HG02798 (cell line): ENCODE measurements around the gene BTBD2.

ENCODE experiments used
- ATAC-seq: cut with Tn5 transposase; IDR thresholded peaks from one replicate; pipeline ENCODE4 v1.9.1; 2021; ENCODE audit warnings: mild to moderate bottlenecking; ENCODE audit not compliant: unreplicated experiment, poor library complexity

Gene BTBD2

DNA sequence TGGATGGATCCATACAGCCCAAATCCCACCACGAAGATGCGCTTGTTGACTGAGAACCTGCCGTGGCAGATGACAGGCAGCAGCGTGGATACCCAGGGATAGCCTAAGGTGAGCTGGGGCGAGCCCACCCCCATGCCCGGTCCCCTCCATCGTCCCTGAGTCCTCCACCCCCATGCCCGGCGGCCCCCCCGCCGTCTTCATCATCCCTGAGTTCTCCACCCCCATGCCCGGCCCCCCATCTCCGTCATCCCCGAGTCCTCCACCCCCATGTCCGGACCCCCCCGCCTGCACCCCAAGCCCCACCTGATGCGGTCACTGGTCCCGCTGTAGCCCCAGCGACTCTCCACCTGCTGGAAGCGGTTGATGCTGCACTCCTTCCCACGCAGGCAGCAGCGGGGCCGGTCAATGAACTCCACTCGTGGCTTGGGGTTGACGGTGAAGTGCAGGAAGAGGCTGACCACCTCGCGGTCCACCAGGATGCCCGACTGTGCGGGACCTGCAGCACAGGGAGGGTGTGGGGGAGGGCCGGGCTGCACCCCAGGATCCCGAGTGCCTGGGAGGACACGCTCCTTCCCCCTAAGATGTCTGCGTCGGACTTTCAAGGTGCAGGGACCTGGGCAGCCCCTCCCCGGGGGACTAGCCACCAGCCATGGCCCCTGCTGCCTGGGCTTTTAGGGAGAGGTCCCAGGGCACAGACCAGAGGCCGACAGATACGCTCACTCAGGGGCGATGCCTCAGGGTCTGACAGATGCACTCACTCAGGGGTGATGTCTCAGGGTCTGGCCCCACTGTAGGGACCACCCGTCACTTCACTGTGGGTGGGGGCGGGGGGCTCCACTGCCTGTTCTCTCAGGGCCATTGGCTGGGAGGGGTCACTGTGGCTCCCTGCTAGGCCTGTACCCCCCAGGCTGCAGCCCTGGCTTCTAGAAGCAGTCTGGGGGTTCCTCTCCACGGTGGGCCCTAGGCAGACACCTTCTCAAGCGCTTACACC is 28.0 kb downstream of the BTBD2 start:
- no peak for ATAC-seq

DNA sequence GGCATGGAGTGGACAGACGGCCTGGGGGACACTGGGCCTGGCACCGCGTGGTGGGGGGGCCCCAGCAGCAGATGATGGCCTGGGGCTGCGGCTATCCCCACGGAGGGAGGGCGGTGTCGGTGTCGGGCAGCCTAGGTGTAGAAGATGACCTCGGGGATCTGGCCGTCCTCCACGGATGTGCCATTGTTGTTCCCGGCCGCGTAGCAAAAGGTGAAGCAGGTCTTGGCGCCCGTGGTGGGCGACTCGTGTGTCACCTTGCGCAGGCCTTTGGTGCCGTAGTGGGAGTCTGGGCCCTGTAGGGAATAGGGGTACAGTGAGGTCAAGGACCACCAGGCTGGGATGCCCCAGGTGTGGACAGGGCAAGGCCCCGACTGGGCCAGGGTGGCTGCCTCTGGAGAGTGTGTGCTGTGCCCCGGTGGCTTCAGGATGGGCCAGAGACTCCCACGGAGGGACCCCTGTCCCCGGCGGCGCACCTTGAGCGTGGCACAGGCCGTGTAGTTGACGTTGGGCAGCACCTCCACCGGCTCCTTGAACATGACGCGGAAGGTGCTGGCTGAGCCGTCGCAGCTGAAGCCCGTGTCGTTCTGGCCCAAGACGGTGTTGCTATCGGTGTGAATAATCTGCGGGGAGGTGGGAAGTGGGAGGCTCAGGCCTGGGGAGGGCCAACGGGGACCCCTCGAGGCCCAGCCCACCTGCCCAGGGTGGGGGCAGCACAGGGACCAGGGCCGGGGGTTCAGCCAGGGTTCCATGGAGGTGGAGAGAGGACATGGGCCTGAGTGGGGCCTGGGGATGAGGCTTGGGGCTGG is 29.0 kb downstream of the BTBD2 start:
- no peak for ATAC-seq

DNA sequence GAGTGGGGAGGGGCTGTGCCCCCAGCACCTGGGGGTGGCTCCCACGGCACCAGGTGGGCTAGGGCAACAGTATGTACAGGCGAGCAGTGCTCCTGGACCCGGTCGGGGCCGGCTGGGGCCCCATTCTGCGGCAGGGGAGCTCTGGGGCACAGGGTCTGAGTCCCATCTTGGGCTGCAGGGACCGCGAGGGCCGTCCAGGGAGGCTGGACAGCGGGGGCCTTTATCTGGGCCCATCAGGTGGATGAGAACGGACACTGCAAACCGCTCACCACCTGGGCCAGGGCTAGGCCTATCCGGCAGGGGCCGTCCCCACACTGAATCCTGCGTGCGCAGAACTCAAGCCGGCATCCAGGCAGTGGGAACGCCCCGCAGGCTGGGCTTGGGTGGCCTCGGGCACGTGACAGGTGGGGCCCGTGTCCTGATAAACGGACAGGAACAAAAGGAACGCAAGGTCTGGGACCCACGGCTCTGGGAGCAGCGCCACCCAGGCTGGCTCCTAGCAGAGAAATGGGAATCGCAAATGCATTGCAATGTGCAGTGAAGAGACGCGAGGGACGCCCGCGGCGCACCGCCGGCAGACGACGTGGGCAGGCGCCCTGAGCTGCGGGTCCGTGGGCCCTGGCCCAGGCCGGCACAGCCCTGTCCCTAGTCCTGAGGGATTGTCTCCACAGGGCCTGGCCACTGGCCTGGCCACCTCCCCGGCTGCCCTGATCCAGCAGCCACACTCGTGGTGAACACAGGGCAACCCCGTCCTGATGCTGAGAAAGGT is 29.7 kb downstream of the BTBD2 start:
- ATAC-seq: no peak

DNA sequence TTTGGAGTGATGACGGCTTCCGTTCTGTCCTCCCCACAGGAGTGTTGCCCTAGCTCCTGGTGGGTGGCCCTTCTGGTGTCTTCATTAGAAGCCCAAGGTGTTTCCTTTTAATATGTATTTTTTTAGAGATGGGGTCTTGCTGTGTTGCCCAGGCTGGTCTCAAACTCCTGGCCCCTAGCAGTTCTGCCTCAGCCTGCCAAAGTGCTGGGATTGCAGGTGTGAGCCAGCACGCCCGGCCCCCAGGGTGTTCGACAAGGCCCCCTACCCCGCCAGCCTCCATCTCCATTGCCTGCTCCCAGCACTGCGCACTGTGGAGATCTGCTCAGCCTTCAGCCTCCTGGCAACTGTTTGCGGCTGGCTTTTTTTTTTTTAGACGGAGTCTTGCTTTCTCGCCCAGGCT is 31.2 kb downstream of the BTBD2 start:
- ATAC-seq: no peak

DNA sequence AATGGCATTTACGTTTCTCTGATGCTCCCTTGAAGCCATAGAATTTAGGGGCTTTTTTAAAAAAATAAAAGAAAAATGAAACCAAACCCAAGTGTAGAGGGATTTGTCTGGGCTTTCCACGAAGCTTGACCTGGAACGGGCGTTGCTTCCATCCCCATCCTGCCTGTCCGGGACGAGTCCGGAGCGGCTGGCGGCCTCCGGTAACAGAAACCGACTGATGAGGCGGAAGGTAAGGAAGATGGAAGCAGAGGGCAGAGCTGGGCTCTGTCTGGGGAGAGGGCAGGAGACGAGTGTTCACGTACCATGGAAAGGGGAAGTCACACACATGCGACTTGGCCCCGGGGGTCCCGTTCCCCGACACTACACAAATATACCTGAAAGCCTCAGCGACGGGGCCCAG is 34.3 kb downstream of the BTBD2 start:
- ATAC-seq: no peak

DNA sequence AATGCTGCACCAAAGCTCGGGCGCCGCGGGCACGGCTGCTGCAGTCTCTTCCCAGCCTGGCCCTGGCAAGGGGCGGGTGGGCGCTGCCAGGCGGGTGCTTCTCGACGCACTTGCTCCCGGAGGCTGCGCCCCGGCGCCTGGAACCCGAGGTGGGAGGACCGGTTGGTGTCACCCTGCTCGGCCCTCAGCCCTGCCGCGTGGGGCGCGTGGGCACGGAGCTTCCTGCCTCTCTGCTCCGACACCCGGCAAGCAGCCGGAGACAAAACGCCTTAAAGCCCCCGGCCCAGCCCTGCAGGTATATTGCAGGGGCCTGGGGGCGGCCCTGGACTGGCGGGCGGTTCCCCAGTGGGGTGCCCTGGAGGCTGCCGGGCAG is 34.7 kb downstream of the BTBD2 start:
- ATAC-seq: no peak

DNA sequence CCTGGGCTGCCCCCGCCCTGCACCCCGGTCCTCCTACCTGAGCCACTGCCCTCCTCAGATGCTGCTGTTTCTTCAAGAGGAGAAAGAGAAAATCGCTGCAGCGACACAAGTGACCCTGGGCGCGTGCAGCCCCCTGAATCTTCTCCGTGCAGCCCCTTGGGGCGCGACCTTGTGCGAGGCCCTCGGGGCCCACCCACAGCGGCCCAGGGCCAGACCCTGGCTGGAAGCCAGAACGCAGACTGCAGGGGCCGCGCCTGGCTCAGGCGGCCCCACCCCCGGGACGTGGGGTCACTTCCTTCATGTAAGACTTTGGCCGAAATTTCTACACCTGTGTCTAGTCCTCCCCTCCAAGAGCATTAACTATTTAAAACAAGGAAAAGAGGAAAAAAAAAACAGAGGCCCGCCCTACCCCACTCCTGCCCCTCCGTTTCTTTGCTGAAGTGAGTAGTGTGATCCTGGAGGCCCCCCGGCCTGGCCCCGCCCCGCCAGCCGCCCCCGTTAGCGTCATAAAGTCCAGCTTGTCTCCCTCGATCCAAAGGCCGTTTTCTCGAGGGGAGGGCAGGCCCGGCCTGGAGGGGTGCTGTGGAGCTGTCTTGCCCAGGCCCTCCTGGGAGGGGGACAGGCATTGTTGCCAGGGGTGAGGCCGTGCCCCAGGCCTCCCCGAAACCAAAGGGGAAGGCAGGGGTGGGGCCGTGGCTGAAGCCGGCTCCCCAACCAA is 35.3 kb downstream of the BTBD2 start:
- ATAC-seq: no peak

DNA sequence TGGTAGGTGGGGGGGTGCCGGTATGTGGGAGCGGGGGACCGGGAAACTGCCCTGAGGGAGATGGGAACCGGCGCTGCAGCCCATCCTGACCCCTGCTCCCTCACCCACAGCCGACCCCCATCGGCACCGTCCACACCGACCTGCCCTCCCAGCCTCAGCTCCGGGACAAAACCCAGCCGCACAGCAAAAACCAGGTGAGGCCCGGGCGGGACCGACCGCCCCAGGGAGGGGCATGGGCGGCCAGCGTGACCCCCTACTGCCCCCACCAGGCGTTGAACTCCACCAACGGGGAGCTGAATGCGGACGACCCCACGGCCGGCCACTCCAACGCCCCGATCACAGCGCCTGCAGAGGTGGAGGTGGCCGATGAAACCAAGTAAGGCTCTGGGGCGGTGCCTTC is 35.9 kb downstream of the BTBD2 start:
- ATAC-seq: no peak

DNA sequence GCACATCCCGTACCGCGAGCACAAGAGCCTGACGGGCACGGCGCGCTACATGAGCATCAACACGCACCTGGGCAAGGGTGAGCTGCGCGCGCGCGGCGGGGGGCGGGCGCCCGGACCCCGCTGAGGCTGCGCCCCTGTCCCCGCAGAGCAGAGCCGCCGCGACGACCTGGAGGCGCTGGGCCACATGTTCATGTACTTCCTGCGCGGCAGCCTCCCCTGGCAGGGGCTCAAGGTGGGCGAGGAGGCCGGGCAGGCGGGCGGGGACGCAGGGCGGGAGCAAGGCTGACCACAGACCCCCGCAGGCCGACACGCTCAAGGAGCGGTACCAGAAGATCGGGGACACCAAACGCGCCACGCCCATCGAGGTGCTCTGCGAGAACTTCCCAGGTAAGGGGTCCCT is 36.5 kb downstream of the BTBD2 start:
- ATAC-seq: no peak

DNA sequence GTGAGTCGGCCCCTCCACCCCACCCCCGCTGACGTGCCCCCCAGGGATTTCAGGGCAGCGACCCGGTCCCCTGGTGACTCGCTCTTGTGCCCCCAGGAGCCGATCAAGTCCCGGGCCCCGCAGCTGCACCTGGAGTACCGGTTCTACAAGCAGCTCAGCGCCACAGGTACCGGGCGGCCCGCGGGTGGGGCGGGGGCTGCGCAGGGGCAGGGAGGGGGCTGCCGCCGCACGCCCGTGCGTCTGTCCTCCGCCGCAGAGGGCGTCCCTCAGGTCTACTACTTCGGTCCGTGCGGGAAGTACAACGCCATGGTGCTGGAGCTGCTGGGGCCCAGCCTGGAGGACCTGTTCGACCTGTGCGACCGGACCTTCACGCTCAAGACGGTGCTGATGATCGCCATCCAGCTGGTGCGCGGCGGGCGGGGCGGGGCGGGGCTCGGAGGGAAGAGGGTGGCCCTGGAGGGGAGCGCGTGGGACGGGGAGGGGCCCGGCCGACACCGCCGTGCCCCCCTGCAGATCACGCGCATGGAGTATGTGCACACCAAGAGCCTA is 37.1 kb downstream of the BTBD2 start:
- no peak for ATAC-seq

DNA sequence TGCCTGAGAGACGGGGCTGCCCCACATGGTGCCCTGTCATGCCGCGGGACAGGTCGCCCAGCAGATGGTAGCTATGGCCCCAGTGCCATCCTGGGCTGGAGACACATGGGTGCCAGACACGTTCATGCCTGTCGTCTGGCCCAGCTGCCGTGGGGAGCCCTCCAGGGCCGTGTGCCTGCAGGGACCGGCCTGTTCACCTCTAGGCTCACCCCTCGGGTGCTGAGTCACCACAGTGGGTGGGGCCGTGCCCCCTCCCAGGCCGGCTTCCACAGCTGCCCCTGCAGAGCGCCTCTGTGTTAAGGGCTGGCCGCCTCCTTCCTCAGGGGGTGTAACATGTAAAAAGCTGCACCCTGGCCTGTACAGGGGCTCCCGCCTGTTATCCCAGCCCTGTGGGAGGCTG is 38.4 kb downstream of the BTBD2 start:
- ATAC-seq: no peak

DNA sequence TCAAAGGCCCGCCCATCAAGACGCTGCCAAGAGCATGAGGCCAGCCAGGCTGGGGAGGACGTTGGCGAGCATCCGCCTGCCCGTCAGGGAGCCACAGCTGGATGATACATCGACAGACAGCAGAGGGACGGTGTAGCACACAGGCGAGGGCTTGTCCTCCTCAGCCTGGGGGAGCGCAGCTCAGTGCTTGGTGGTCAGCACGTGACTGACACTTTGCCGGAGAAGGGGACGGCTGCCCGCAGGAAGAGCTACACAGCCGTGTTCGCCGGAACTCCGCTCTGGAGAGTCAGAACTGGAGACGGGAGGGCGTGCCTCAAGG is 40.4 kb downstream of the BTBD2 start:
- no peak for ATAC-seq

DNA sequence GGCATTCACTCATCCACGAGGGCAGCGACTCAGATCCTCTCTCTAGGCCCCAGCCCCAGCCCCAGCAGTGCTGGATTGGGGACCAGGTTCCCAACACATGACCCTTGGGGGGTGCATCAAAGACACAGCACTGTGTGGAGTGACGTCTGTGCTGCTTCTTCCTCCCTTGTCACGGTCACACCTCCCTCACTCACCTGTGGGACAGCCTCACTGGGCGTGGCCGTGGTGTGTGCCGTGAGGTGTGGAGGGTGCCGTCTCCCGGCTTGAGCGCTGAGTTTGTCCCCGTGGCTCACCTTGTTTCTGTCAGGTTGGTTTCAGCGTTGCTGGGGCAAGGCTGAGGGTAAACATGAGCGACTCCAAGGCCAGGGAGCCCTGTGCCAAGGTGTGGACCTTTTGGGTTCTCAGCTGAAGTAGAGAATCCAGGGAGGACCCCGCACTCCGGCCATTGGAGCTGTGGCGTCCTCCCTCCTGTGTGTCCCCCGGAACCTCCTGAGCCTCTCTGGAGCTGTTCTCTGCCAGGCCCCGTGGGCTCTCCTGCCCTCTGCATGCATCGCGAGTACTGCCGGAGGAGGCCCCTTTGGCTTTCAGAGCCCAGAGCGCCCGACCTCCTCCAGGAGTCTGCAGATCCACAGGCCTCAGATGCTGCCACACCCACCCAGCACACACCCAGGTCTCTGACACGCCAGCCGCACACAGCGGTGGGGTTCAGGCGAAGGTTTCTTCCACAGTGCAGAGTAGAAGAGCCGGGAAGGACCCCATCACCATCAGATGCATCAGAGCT is 40.9 kb downstream of the BTBD2 start:
- ATAC-seq: no peak

DNA sequence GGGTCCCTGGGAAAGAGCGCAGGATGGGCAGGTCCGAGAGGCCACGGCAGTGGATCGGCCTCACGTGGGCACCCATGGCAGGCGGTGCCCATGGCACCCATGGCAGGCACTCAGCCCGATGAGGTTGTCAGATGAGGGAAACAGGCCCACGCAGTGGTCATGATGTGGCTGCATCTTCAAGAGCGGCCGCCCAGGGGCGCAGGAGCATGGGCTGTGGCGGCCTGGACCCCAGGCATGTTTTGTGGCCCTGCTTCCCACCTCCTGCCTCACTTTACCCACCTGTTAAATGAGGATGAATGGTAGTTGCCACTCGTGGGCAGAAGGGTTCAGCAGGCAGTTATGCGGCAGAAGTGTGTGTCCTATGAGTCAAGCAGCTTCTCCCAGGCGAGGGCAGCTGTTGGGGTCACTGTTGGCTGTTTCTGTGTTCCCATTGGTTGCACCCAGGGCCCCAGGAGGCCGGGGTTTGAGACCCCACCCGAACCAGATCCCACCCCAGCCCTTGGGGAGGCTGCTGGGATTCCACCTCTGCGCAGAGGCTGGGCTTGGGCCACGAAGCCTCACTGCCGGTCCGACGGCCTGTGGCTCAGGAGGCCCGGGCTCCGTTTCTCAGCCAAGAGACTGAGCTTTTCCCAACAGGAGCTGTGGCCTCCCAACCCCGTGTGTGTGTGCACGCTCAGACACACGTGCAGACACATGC is 44.6 kb downstream of the BTBD2 start:
- ATAC-seq: no peak

DNA sequence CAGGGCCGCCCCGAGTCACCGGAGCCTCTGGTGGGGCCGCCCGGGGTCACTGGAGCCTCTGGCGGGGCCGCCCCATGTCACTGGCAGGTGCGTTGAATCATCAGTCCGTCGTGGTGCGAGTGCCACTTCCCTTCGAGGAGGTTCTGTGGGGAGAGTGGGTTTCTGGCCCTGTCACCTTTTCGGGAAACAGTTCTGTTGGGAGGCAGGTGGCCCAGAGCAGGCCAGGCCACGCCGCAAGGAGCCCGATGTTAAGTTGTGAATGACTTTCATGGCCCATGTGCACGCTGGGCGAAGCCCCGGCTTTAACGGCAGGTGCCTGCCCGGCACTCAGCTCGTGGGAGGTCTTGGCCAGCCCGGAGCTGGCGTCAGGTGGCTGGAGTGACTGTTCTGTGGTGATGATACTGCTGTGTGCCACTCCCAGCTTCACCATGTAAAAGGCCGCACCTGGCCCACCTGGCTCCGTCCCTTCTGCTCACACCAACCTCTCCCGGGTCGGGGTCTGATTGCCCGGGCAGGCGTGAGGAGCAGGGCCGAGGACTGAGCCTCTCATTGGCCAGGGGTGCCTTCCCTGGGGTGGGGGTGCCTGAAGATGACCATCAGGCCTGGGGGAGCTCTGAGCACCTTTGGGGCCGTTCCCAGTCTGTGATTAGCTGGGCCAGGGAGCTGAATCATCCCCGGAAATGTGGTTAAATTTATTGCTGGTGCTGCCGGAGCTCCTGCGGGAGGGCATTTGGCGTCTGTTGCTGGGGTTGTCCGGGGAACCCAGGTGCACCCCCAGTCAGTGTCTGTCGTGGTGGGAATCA is 45.3 kb downstream of the BTBD2 start:
- no peak for ATAC-seq

DNA sequence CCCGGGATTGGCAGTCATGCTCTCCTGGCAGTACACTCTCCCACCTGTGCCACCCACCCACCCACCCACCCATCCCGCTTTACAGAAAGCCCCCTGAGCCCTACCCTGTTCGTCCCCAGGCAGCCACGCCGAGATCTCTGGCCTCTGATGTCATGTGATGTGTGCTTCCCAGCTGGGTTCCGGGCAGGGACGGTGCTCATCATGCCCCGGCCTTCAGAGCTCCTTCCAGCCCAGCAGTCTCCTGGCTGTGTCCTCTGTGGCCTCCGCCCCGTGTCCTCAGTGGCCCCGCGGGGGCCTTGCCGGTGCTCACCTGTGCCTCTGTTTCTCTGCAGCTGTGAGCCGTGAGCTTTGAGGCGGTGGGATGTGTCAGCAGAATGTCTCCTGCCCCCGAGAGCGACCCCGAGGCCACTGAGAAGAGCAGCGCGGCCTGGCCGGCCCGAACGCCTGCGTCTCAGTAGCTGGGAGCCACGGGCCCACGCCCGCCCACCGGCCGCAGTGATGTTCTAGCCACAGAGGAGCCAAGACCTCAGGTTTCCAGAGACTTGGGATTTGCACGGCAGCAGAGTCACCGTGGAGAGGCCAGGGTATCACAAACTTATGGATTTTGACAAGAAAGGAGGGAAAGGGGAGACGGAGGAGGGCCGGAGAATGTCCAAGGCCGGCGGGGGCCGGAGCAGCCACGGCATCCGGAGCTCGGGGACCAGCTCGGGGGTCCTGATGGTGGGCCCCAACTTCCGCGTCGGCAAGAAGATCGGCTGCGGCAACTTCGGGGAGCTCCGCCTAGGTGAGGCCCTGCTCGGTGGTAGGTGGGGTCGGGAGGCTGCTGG is 46.1 kb downstream of the BTBD2 start:
- ATAC-seq: no peak
